NCI-H774 (cell line): Measurements from ENCODE around the gene PDRG1.

Experiments used
- DNase-seq: peaks from one replicate; lab custom pipeline; 2025; lab: John Stamatoyannopoulos, UW

Gene PDRG1

GRCh38 chr20:31907046-31907445 lies 44.8 kb downstream of the PDRG1 start:
- DNase-seq, result no peak

DNA sequence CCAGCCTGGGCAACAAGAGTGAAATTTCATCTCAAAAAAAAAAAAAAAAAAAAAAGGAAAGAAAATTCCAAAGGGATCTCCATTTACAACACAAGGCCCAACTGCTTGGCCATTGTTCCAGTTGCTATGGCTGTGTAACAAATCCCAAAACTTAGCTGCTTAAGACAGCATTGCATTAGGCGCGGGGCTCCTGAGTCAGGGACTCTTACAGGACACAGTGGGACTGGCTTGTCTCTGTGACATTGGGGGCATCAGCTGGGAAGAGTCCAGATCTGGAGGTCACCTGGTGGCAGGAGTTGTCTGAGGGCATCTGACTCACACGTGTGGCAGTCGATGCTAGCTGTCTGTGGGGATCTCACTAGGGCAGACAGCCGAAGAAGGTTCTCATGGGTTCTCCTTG lies 45.8 kb downstream of the PDRG1 start:
- DNase-seq, result no peak

- DNase-seq, result no peak
Observed at GRCh38 chr20:31903627-31904386, 48.0 kb downstream of the PDRG1 start.

DNA sequence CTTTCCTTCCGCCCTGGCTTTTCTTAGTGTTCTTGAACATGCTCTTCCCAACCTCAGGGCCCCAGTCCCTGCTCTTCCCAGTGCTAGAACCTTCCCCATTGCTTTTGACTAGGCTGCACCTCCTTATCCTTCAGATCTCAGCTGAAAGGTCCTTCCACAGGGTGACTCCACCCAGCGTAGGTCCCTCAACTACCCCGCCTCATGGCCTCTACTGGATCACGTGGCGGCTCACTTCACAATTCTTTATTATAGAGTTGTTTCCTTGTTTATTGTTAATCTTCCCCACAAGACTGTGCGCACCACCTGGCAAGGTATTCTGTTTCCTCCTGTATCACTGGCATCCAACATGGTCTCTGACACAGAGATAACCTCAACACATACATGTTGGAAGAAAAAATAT lies 50.2 kb downstream of the PDRG1 start:
- no peak for DNase-seq

DNA sequence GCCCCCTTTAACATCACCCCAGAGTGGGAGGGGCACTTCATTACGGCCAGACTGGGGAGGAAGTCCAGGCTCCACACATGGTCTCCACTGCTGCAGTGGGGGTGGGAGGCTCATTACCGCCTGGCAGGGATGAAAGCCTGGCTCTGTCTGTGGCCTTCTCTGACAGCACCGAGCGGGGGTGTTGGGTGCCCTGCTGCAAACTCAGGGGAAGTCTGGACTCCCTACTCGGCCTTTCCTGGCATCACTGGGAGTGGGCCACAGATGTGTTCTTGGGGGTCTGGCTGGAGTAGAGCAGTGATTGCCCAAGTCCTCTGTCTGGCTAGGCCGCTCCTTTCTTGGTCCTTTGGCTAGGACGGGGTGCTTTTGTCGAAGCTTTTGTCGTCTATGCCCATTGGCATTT lies 54.3 kb downstream of the PDRG1 start:
- no peak for DNase-seq

DNA sequence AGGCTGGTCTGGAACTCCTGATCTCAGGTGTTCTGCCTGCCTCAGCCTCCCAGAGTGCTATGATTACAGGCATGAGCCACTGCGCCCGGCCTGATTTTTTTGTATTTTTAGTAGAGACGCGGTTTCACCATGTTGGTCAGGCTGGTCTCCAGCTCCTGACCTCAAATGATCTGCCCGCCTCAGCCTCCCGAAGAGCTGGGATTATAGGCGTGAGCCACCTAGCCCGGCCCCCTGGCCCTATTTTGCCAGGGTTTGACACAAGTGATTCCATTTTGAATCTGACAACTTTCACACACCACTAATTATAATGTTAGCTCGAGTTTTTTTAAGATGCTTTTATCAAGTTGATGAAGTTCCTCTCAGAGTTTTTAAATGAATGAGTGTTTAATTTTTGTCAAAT lies 55.8 kb downstream of the PDRG1 start:
- DNase-seq, result no peak

GRCh38 chr20:31894980-31895675 lies 56.7 kb downstream of the PDRG1 start:
- DNase-seq, result no peak
